Dedifferentiated amniotic fluid mesenchymal stem cell (primary cell): ENCODE results near the gene LIMK1.
A peak's percentile ranks its signal among the peaks of the same experiment; 100 is the strongest.

Experiments used
- DNase-seq: peaks from one replicate; pipeline ENCODE4 v3.0.0-alpha.2; 2016; ENCODE audit errors: extremely low spot score

The LIMK1 gene

GRCh38 chr7:74056096-74056915, 27.3 kb upstream of the LIMK1 start:
- no peak for DNase-seq

- no peak for DNase-seq
These were observed 26.2 kb upstream of the LIMK1 start for GRCh38 chr7:74057216-74057925.

- DNase-seq = no peak
These were observed 25.6 kb upstream of the LIMK1 start for GRCh38 chr7:74057987-74058386.

GRCh38 chr7:74058486-74058885, 25.1 kb upstream of the LIMK1 start:
- DNase-seq = no peak

GRCh38 chr7:74059037-74059436, 24.6 kb upstream of the LIMK1 start:
- no peak for DNase-seq

GRCh38 chr7:74059681-74060588, 23.7 kb upstream of the LIMK1 start:
- DNase-seq = no peak

GRCh38 chr7:74061840-74062539, 21.6 kb upstream of the LIMK1 start:
- peak; percentile 51 for DNase-seq

- no peak for DNase-seq
These were observed 20.4 kb upstream of the LIMK1 start for GRCh38 chr7:74063223-74063641.

- DNase-seq = no peak
These were observed 20.0 kb upstream of the LIMK1 start for GRCh38 chr7:74063646-74064045.

GRCh38 chr7:74064696-74065095, 18.9 kb upstream of the LIMK1 start:
- no peak for DNase-seq

- no peak for DNase-seq
These were observed 17.0 kb upstream of the LIMK1 start for GRCh38 chr7:74066626-74067025.

GRCh38 chr7:74068378-74069085, 15.1 kb upstream of the LIMK1 start:
- DNase-seq = no peak

GRCh38 chr7:74069086-74069541, 14.5 kb upstream of the LIMK1 start:
- DNase-seq = no peak

- no peak for DNase-seq
These were observed 13.6 kb upstream of the LIMK1 start for GRCh38 chr7:74069790-74070618.

- no peak for DNase-seq
These were observed 13.0 kb upstream of the LIMK1 start for GRCh38 chr7:74070619-74070921.

GRCh38 chr7:74071121-74071520, 12.5 kb upstream of the LIMK1 start:
- no peak for DNase-seq

GRCh38 chr7:74074770-74075169, 8.8 kb upstream of the LIMK1 start:
- no peak for DNase-seq

- DNase-seq = no peak
These were observed 5.1 kb upstream of the LIMK1 start for GRCh38 chr7:74078461-74078860.

- no peak for DNase-seq
These were observed 861 bp upstream of the LIMK1 start for GRCh38 chr7:74082770-74083116.
